A172 (cell line): ENCODE data around the gene ZNF30. TPM values are rescaled to one million over a fixed set of nuclear protein-coding genes. Genes with fewer than 3 reads are reported as not detected.
"Not testable (repeated sequence)": the region's sequence is repeated elsewhere in the genome, so short reads cannot be mapped to it uniquely, and the experiment has no call there.

Experiments
- DNase-seq: peaks from one replicate; pipeline ENCODE4 v3.0.0-alpha.2; 2015; ENCODE audit warnings: low spot score
- total RNA-seq: library from RNA; depleted of rRNA; stranded (reverse); fragments of >200 nt; shearing (Covaris generic); gene quantifications from 2 replicates; pipeline ENCODE4 v1.2.3, GENCODE V29; 2014; rRNA removed

The ZNF30 gene
- total RNA-seq = 1.3 and 2.8 TPM in 2 replicates

DNA sequence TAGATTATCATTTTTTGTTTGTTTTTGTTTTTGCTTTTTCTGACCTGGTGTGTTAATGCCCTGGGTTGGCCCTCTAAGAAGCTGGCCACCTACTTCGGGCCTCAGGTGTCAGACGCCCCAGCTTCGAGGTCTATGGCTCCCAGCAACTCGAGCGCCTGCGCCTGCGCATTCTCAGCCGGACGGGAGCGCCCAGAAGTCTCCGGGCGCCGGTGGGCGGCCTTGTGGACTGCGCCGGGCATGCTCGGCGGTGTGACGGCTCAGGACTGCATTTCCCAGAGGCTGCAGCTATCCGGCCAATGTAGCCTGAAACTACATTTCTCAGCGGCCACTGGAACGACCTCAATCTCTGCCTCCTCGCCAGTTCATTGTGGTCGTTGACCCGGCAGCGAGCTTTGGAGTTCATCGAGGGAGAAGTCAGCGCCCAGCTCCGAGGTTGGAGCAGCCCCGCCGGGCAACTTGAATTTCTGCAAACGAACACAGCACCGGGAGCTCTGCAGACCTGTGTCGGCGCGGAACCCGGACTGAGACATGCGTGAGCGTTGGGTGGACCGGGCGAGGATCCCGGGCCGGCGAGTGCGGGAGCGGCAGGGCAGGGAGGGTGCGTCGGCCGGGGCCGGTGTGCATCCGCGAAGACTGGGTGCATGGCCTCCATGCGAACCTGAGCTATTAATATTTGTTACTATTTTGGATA lies at the start of gene ZNF30:
TSS of gene ZNF30 (plus strand) at position 219 of the 691 bp plus-strand sequence. CDS start 3,045 bp downstream, outside the sequence.
- peak; percentile 66 for DNase-seq

- no peak for DNase-seq
These were observed 47.1 kb upstream of the ZNF30 start for GRCh38 chr19:34879563-34879962.

GRCh38 chr19:34880034-34880433 lies 46.7 kb upstream of the ZNF30 start:
- DNase-seq = no peak

- DNase-seq = no peak
These were observed 44.7 kb upstream of the ZNF30 start for GRCh38 chr19:34881982-34882381.

DNA sequence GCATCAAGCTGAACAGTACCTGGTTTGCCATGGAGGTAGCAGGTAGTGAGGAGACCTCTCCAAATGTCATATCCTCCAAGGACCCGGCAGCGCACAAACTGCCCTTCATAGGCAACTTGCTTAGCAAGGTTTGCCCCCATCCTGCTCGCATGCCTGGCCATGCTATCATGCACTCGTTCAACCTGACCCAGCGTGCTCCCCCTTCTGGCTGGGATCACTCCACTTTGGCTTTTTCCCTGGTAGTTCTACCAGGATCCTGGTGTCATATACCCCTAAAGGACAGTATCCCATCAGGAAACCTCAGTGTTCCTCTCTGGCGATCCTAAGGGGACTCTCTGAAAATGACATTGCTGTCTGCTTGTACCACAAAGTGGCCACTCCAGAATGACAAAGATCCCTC lies 38.6 kb upstream of the ZNF30 start:
- DNase-seq = no peak

- DNase-seq = no peak
These were observed 26.5 kb upstream of the ZNF30 start for GRCh38 chr19:34900245-34900644.

DNA sequence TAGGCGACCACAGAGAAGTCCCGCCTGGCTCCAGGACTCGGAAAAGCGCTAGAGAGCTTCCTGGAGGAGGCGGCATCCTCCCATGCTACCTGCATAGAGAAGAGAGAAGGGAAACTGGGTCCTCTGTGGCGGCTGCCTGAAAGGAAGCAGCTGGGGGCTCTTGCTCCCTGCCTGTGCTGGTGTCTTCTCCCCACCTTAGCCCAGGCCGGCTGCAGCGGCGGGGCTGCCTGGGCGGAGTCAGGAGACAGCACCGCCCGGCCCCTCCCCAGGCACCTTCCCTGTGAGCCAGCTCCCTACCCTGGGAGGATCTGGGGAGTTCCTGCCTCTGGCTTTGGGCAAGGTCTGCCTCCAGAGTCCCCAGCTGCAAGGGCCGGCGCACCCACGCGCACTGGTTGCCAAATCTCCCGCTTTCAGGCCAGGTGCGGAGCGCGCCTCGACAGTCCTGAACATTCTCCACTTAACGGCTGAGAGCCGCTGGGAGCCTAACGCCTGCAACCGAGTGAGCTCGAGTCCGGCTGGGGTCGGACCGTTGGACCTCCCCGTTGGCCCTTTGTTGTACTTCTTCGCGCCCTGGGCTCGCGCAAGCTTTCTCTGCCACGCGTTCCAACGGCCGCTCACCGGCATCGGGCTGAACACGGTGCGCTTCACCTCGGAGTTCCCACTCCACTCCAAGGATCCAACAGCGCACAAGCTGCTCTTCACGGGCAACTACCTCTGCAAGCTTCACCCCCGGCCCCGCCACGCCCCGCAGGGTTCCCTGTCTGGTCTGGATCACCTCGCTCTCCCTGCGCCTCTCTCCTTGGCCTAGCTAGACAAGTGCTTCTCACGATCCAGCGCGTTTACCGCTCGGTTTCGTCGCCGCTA lies 21.8 kb upstream of the ZNF30 start:
- DNase-seq = no peak

GRCh38 chr19:34910770-34911169 lies 15.9 kb upstream of the ZNF30 start:
- DNase-seq = no peak

DNA sequence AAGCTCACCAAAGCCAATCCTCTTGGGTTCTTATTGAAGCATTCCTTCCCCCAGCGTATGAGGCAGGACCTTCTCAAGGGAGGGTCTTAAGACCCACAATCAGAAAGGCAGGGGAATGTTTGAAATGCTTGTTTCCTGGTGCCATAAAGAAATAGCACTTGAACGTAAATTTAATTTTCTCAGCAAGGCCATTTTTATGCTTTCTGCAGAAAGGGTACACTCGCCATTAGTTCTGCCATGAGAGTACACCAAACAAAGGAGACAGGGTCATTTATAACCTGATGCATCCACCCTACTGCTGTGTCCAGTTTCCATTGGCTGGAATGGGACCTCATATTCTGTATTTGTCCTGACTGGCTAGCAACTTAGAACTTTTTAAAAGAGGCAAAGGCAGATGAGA lies 9.6 kb upstream of the ZNF30 start:
- DNase-seq = not testable (repeated sequence)

- DNase-seq = no peak
These were observed 8.5 kb upstream of the ZNF30 start for GRCh38 chr19:34918190-34918589.

DNA sequence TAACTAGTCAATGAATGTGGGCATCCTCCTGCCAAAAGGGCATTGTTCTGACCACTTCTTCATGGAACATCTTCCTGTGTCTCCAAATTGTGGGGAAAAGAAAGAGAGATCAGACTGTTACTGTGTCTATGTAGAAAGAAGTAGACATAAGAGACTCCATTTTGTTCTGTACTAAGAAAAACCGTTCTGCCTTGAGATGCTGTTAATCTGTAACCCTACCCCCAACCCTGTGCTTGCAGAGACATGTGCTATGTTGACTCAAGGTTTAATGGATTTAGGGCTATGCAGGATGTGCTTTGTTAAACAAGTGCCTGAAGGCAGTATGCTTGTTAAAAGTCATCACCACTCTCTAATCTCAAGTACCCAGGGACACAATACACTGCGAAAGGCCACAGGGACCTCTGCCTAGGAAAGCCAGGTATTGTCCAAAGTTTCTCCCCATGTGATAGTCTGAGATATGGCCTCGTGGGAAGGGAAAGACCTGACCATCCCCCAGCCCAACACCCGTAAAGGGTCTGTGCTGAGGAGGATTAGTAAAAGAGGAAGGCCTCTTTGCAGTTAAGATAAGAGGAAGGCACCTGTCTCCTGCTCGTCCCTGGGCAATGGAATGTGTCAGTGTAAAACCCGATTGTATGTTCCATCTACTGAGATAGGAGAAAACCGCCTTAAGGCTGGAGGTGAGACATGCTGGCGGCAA lies 6.5 kb upstream of the ZNF30 start:
- DNase-seq = not testable (repeated sequence)

DNA sequence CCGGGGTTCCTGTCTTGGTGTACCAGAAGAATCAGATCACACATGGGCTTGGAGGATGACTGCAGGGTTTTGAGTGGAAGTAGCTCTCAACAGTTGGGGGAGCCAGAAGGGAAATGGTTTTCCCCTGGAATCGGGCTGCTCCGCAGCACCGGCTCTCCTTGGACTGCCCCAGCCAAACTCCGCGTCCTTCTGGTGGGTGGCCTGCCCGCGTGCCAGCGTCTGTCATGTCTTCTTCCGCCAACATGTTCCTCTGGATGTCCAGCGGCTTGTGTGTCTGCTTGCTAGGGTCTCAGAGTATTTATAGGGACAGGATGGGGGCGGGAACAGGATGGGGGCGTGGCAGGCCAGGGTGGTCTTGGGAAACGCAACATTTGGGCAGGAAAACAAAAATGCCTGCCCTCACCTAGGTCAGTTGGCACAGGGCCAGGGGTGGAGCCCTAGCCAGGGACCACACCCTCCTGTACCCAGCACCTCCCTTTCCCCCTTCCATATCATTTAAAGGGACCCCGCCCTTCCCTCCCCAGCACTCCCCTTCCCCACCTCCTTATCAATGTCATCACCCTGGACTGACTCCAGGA lies 1.3 kb upstream of the ZNF30 start:
- no peak for DNase-seq

GRCh38 chr19:34926361-34926684 lies 380 bp upstream of the ZNF30 start:
- no peak for DNase-seq

DNA sequence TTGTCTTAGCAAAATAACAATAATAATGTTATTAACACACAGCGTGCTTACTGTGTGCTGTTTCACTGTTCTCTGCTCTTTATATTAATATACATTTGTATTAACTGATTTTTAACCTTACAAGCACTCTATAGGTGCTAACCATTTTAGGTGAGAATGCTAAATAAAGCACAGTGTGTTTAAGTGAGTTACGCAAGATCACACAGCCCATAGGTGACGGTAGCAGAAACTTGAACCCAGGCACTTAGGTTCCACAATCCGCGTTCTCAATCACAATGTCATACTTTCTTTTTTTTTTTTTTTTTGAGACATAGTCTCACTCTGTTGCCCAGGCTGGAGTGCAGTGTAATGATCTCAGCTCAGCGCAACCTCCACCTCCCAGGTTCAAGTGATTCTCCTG lies 5.8 kb downstream of the ZNF30 start:
- DNase-seq = no peak

DNA sequence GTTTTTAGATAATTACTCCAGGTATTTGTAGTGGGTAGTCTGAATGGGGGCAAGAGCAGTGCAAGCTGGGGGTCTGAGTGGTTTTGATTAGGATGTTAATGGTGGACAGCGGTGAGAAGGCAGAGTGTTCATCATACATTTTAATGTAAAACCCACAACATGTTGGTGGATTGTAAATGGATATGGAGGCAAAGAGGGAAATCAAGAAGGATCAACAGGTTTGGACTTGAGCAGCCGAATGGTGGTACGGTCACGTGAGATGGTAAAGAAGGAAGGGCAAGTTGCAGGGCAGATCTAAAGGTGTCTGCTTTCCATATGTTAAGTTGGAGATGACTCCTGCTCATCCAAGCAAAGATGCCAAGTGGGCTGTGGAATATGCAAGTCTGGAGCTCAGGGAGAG lies 9.5 kb downstream of the ZNF30 start:
- DNase-seq = no peak

DNA sequence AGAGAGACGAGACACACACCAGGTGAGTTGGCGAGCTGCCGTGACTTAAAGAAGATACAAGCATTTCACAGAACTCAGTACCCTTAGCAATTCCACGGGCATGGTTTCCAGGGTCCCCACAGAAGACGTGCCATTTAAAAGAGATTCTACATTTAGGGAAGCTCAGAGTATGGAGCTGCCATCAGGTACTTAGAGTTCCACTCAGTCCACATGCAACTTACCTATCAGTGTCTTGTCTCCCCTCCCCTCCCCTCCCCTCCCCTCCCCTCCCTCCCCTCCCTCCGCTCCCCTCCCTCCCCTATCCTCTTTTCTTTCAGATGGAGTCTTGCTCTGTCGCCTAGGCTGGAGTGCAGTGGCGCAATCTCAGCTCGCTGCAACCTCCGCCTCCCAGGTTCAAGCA lies 12.2 kb downstream of the ZNF30 start:
- no peak for DNase-seq

- DNase-seq = no peak
These were observed 17.3 kb downstream of the ZNF30 start for GRCh38 chr19:34943861-34944573.

DNA sequence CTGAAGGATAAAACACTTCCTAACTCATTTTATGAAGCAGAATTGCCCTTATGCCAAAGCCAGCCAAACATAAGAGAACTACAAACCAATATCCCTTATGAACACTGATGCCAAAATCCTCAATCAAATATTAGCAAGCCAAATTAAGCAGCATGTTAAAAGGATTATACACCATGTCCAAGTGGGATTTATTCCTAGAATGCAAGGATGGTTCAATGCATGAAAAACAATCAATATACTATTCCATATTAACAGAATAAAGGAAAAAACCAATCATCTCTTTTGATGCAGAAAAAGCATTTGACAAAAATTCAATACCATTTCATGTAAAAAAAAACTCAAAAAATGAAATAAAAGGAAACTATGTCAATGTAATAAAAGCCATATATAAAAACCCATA lies 26.4 kb downstream of the ZNF30 start:
- DNase-seq = no peak

DNA sequence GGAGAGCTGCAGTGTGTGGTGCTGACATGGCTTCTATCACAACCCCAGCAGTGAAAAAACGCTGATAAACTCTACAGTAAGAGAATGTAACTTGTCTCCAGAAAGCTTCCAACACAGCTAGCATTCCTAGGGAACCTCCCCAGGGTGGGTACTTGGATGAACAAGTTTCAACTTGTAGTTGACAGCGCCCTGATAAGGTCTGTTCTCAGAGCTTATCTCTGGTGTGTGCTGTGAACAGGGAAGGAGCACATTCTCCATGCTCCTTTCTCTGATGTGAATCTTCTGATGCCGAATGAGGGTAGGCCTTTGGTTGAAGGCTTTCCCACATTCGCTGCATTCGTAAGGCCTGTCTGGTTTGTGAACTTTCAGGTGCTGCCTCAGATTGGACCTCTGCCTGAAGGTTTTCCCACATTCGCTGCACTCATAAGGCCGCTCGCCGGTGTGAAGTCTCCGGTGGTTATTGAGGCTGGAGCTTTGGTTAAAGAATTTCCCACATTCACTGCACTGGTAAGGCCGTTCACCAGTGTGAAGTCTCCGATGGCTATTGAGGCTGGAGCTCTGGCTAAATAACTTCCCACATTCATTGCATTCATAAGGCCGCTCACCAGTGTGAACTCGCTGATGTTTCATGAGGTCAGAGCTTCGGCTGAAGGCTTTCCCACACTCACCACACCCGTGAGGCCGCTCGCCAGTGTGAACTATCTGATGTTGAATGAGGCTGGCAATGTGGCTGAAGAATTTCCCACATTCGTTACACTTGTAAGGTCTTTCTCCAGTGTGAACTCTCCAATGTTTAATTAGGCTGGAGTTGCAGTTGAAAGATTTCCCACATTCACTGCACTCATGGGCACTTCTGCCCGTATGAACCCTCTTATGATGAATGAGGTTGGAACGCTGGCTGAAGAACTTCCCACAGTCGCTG lies 31.4 kb downstream of the ZNF30 start:
- DNase-seq = no peak

DNA sequence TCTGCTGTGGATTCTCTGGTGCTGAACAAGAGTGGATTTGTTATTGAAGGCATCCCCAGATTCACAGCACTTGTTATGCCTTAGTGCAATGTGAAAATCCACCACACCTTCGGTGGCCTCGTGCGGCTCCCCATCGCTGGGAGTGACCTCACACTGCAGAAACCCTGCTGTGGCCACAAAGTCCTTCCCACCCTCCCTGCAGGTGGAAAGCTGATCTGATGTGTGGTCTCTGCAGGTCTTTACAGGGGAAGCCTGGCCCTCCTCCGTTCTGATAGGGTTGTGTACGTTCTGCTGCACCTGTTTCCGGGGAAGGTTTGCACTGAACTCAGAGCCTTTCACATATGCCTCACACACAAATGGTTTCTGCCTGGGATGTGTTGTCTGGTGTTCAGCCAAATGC lies 32.3 kb downstream of the ZNF30 start:
- DNase-seq = no peak
